ENCODE results near the gene PRDX2.

- TF ChIP-seq CTCF (IDR thresholded peaks at IDR 0.05; ENCODE audit: low read depth, low read length) (no peak), EZH2phosphoT487 (IDR thresholded peaks at IDR 0.05; ENCODE audit: low read depth) (no peak)
Measured at GRCh38 chr19:12770922-12771321, 30.7 kb downstream of the PRDX2 start.
